Spinal cord (tissue), 10 donors: Measurements from ENCODE around the gene FER. TPM values are rescaled to one million over a fixed set of nuclear protein-coding genes. Genes with fewer than 3 reads are reported as not detected.

ENCODE experiments used
- DNase-seq, 6 donors: peaks; one replicate each; pipeline versions ENCODE4 v3.0.0 to v3.0.0-alpha.2; 2013 to 2015; ENCODE audit warnings: low spot score in 6 of 6, low read depth in 4 of 6
- H3K27ac ChIP-seq: one replicate; pipeline ENCODE4 v1.5.1; 2013; ENCODE audit warnings: low read depth, low read length, control low read depth
- H3K27me3 ChIP-seq: one replicate; pipeline ENCODE4 v1.6.1; 2013; ENCODE audit warnings: low read length; ENCODE audit not compliant: control insufficient read depth, insufficient read depth
- H3K36me3 ChIP-seq: one replicate; pipeline ENCODE4 v1.6.1; 2013; ENCODE audit warnings: low read length; ENCODE audit not compliant: control insufficient read depth, insufficient read depth
- H3K4me1 ChIP-seq: one replicate; pipeline ENCODE4 v1.6.1; 2013; ENCODE audit warnings: low read length; ENCODE audit not compliant: control insufficient read depth, insufficient read depth
- H3K4me3 ChIP-seq: one replicate; pipeline ENCODE4 v1.5.1; 2013; ENCODE audit warnings: low read depth, low read length, control low read depth
- H3K9me3 ChIP-seq: one replicate; pipeline ENCODE4 v1.6.1; 2013; ENCODE audit warnings: low read length; ENCODE audit not compliant: control insufficient read depth, insufficient read depth
- WGBS: methylation state at CpG from one replicate; pipeline ENCODE4 v1.1.5; 2013; ENCODE audit warnings: missing lambda C conversion rate; ENCODE audit not compliant: insufficient coverage; 5-methylcytosine and 5-hydroxymethylcytosine counted together
- polyA plus RNA-seq, 2 donors: library from polyadenylated mRNA; unstranded; fragments of 120-200 nt; gene quantifications; one replicate each; pipeline ENCODE4 v1.2.1, GENCODE V29; 2013; ENCODE audit not compliant: insufficient read length in 2 of 2
- small RNA-seq: library from RNA; depleted of rRNA; stranded (forward); fragments of <200 nt; gene quantifications from one replicate; pipeline ENCODE3, GENCODE V24; 2014; ENCODE audit warnings: low replicate concordance
- total RNA-seq, 2 donors: library from RNA; depleted of rRNA in 1 of 2; stranded (reverse); fragments of 120-200 nt in 1 of 2; fragments of >200 nt in 1 of 2; gene quantifications; one replicate each; pipeline versions ENCODE4 v1.2.3 to v1.2.4, GENCODE V29; 2013 to 2014
- donor health status: healthy.

FER gene
- total and polyA plus RNA-seq, 4 donors: 13.5 to 70.7 (median 36.5) TPM

- Histone ChIP-seq H3K36me3 (no peaks in the 10 kb centered on the region), H3K4me1 (no peaks in the 10 kb centered on the region), H3K27ac (no peak overlapping the region), H3K27me3 (no peaks in the 10 kb centered on the region), H3K4me3 (no peak overlapping the region), H3K9me3 (peaks cover 7% of the 10 kb centered on the region)
- WGBS: 81% methylated on average over 4 of the region's 5 CpGs
- DNase-seq: peak in 1 of 6 donors; percentile 13
These were observed 491.8 kb downstream of the FER start for GRCh38 chr5:109239456-109239855.

- Histone ChIP-seq H3K27ac (no peak overlapping the region), H3K4me1 (no peaks in the 10 kb centered on the region), H3K4me3 (no peak overlapping the region), H3K9me3 (no peaks in the 10 kb centered on the region), H3K36me3 (no peaks in the 10 kb centered on the region), H3K27me3 (no peaks in the 10 kb centered on the region)
- DNase-seq: no peak
These were observed 494.8 kb downstream of the FER start for GRCh38 chr5:109242518-109242917.

GRCh38 chr5:109246395-109246794 lies 498.7 kb downstream of the FER start:
- 80% methylated on average over 1 of the region's 2 CpGs for WGBS

More at GRCh38 chr5:109246395-109246794, 498.7 kb downstream of the FER start:
- Histone ChIP-seq H3K9me3 (no peaks in the 10 kb centered on the region), H3K27ac (no peak overlapping the region), H3K36me3 (no peaks in the 10 kb centered on the region), H3K27me3 (no peaks in the 10 kb centered on the region), H3K4me1 (no peaks in the 10 kb centered on the region), H3K4me3 (no peak overlapping the region)
- DNase-seq: no peak

Small RNA genes lying within 50 kb of the gene (small RNA-seq; reads per million reads assigned to genes)
- gene AC109481.1 (not detected), gene RF00019 (not detected), gene RNU6-47P (not detected)
